ENCODE results near the gene ZDHHC5.

- TF ChIP-seq POLR2A (IDR thresholded peaks at IDR 0.05; ENCODE audit: low read length) = no peak
- TF ChIP-seq GATA1 (IDR thresholded peaks at IDR 0.05; ENCODE audit: low read depth, low read length) = no peak
Observed at GRCh38 chr11:57663975-57664374, 3.9 kb upstream of the ZDHHC5 start.

Data from erythroblast (primary cell).